Vagina (tissue), 2 donors: ENCODE data around the gene STYK1.

Experiments used
- POLR2A ChIP-seq, 2 donors: fragments of 450-650 bp; IDR thresholded peaks; one replicate each; pipeline ENCODE4 v1.6.1; 2017; ENCODE audit warnings: antibody characterized with exemption in 2 of 2, mild to moderate bottlenecking in 2 of 2, moderate library complexity in 2 of 2
- POLR2AphosphoS5 ChIP-seq, 2 donors: sonication (generic); formaldehyde crosslinking; IDR thresholded peaks; one replicate each; pipeline ENCODE4 v1.9.0; 2017; ENCODE audit warnings: antibody characterized with exemption in 2 of 2, mild to moderate bottlenecking in 2 of 2, low read depth in 1 of 2; ENCODE audit not compliant: insufficient read depth in 1 of 2

GRCh38 chr12:10601860-10602259 lies 72.0 kb downstream of the STYK1 start:
- TF ChIP-seq POLR2A (IDR thresholded peaks at IDR 0.05), result no peak
- no peak for TF ChIP-seq POLR2AphosphoS5 (IDR thresholded peaks at IDR 0.05; ENCODE audit: insufficient read depth in 1 of 2, low read depth in 1 of 2)
